ENCODE data around the gene RAB1A. TPM values are rescaled to one million over a fixed set of nuclear protein-coding genes. Genes with fewer than 3 reads are reported as not detected.

The RAB1A gene
- total and polyA plus RNA-seq, 2 of the 13 experiments (the other 11 are each of a cell fraction or from before 2014, with no cell fraction given): 206 to 226 TPM

- TF ChIP-seq ZBTB26 (CRISPR knock-in tag; IDR thresholded peaks at IDR 0.05; ENCODE audit: borderline replicate concordance) (peak; percentile 59), SUZ12 (IDR thresholded peaks at IDR 0.05; ENCODE audit: low read depth, low read length) (no peak), KDM3A (CRISPR knock-in tag; IDR thresholded peaks at IDR 0.05; ENCODE audit: low read depth) (peak; percentile 18), RFX1 (IDR thresholded peaks at IDR 0.05) (no peak), HOXA7 (CRISPR knock-in tag; IDR thresholded peaks at IDR 0.05) (no peak; the same call in 1 of the 2 replicates), PHB2 (IDR thresholded peaks at IDR 0.05; ENCODE audit: partially characterized antibody) (no peak), ZNF639 (CRISPR knock-in tag; conservative IDR thresholded peaks at IDR 0.05) (peak; percentile 51), TSC22D2 (CRISPR knock-in tag; IDR thresholded peaks at IDR 0.05; ENCODE audit: borderline replicate concordance) (peak; percentile 74; the same call in 1 of the 2 replicates), PRDM10 (CRISPR knock-in tag; IDR thresholded peaks at IDR 0.05; ENCODE audit: low read depth) (peak; percentile 62; the same call in 1 of the 2 replicates), ZNF709 (CRISPR knock-in tag; IDR thresholded peaks at IDR 0.05) (peak; percentile 99), MAX (IDR thresholded peaks at IDR 0.05) (peak; percentile 93), ZNF180 (CRISPR knock-in tag; IDR thresholded peaks at IDR 0.05; ENCODE audit: borderline replicate concordance, low read depth) (peak; percentile 8; the same call in 1 of the 2 replicates), ARNTL (CRISPR knock-in tag; IDR thresholded peaks at IDR 0.05) (0 out of 2 replicates have a peak, but pooled peaks have one; percentile 23), WIZ (CRISPR knock-in tag; IDR thresholded peaks at IDR 0.05) (peak; percentile 64), GMEB2 (CRISPR knock-in tag; IDR thresholded peaks at IDR 0.05; ENCODE audit: low read depth) (no peak), CEBPZ (IDR thresholded peaks at IDR 0.05; ENCODE audit: low read length) (no peak), ZKSCAN8 (CRISPR knock-in tag; IDR thresholded peaks at IDR 0.05; ENCODE audit: borderline replicate concordance) (no peak)
These were observed 73.5 kb downstream of the RAB1A start, which contains the start of gene CEP68 (continued) for GRCh38 chr2:65056215-65057053.
